Mammary epithelial cell (primary cell): ENCODE results near the gene CSH1.
"Not testable (repeated sequence)": the region's sequence is repeated elsewhere in the genome, so short reads cannot be mapped to it uniquely, and the experiment has no call there.

Experiments used
- CTCF ChIP-seq, 2 donors: IDR thresholded peaks in 1 of 2; conservative IDR thresholded peaks in 1 of 2; 2 replicates each; pipeline ENCODE4 v1.5.1; 2011 to 2012; ENCODE audit warnings: inconsistent platforms in 2 of 2, low read length in 2 of 2, mild to moderate bottlenecking in 2 of 2, control low read depth in 1 of 2, low read depth in 1 of 2; ENCODE audit not compliant: insufficient read depth in 1 of 2; ENCODE audit errors: extremely low read depth in 1 of 2
- EZH2 ChIP-seq: IDR thresholded peaks from 2 replicates; pipeline ENCODE4 v1.6.1; 2012; ENCODE audit warnings: low read length, inconsistent platforms, borderline replicate concordance

GRCh38 chr17:63889026-63889848 is 7.1 kb downstream of the CSH1 start:
- peak; percentile 17 to 31 for TF ChIP-seq CTCF (conservative IDR thresholded peaks at IDR 0.05 in 1 of 2, IDR thresholded peaks at IDR 0.05 in 1 of 2; ENCODE audit: extremely low read depth in 1 of 2, insufficient read depth in 1 of 2, low read depth in 1 of 2, low read length in 2 of 2)
- TF ChIP-seq EZH2: not testable (repeated sequence)
